Medulla oblongata (tissue), 1 donor: Measurements from ENCODE around the gene ERCC3.
"Not testable (repeated sequence)": the region's sequence is repeated elsewhere in the genome, so short reads cannot be mapped to it uniquely, and the experiment has no call there.

Experiments
- DNase-seq: peaks from one replicate; pipeline ENCODE4 v3.0.0-alpha.2; 2015; ENCODE audit errors: extremely low spot score

The ERCC3 gene

DNA sequence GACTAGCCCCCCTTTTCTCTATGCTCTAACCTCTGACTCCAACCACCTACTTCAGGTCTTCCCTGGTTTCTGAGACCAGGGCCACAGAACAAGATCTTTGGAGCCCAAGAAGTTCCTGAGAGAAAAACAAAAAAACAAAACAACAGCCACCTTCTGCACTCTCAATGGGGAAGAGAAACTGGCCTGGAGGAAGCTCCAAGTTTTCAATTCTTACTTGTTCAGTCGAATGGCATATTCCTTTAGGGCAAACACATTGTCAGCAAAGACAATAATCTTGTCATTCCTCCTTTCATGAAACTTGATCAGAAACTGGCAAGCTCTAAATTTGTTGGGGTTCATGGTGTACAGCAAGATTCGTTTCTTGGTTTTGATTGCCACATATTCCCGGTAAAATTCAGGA, 15.0 kb downstream of the ERCC3 start:
- peak; percentile 30 for DNase-seq

DNA sequence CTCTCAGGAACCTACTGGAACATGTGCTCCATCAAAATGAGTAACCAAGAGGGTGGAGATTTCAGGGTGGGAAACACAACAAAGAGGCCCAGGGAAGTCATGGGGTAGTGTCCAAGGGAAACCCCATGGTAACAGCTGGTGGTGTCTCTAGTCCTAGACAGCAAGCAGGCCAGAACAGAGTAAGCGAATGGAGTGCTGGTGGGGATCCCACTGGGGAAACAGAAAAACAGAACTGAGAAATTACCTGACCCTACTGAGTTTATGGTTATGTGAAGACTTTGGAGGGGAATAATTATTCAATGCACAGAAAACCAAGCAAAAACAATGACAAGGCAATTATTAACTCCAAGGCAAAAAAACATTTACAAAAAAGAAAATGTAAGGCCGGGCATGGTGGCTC, 16.9 kb downstream of the ERCC3 start:
- peak; percentile 16 for DNase-seq

DNA sequence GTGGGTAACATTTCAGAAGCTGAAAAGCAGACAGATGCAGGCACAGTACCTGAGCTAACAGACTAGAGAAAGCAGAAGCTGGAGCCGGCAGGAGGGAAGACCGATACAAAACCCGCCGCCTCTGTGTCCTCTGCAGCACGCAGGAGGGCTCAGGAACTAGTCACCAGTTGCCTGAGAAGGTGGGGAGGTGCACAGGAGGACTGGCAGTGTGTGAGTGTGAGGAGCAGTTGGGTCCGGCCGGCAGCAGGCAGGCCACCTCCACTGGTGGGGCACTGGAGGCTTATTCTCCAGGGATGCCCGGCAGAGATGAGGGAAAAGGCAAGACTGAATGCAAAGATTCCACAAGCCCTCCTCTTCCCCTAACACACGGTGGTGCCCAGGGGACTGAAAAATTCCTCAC, 18.2 kb downstream of the ERCC3 start:
- no peak for DNase-seq

DNA sequence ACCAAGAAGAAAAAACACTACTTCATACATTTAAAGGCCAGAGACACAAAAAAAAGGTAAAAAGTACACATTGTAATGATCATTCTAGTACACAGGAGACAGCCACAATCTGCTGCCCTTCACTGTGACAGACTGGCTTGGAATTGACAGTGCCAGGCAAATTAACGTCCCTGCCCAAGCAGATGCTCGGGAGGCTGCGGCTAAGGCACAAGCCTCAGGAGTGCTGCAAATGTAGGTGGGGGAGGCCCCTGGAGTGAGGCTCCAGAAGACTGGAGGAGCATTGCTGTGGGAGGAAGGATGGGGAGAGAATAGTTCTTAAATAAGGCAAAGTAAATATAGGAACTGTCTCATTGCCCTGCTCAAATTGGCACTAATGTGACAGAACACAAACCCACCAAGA, 18.6 kb downstream of the ERCC3 start:
- DNase-seq: no peak

DNA sequence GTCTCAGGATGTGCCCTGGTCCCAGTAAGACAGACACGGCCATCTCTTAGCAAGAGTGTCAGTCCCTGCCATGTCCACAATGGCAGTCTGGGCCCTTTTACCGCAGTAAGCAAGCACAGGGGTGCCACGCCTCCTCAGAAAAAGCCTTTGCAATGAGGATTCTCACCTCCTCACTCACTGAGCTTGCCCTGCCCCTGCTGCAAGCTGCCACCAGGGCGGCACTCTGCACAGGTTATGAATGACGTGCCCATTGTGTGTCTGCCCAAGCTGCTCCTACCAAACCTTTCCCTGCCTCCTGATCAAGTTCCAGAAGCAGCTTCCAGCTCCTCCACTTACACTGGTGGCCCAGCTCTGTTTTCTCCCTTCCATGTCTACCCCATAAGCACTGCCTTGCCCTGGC, 23.3 kb downstream of the ERCC3 start:
- DNase-seq: no peak

DNA sequence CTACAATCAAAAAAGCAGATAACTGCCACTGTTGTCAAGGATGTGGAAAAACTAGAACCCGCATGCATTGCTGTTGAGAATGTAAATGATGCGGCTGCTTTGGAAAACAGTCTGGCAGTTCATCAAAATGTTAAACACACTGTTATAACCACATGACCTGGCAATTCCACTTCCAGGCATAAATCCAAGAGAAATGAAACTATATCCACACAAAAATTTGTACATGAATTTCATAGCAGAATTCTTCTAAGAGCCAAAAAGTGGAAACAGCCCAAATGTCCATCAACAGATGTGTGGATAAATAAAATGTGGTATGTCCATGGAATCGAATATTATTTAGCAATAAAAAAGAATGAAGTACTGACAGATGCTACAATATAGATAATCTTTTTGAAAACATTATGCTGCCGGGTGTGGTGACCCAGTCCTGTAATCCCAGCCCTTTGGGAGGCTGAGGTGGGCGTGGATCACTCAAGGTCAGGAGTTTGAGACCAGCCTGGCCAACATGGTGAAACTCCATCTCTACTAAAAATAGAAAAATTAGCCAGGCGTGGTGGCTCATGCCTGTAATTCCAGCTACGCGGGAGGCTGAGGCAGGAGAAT, 32.0 kb downstream of the ERCC3 start:
- DNase-seq: no peak

DNA sequence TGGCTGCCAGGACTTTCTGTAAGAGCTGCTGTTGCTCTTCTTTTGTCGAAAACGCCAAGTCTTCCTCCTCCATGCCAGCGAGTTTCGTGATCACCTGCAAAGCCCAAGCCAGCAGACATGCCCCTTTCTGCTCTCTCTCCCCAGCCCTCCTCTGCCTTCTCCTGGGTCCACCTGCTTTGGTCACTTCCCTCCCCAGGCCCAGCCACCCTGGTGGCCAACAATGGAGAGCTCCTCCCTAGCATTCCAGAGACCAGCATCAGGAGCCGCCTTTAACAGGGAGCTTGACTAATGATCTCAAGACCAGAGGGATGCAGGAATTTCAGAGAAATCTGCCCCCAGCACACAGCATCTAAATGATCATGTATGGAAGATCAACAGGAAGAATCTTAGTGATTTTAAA, 34.6 kb downstream of the ERCC3 start:
- DNase-seq: no peak

DNA sequence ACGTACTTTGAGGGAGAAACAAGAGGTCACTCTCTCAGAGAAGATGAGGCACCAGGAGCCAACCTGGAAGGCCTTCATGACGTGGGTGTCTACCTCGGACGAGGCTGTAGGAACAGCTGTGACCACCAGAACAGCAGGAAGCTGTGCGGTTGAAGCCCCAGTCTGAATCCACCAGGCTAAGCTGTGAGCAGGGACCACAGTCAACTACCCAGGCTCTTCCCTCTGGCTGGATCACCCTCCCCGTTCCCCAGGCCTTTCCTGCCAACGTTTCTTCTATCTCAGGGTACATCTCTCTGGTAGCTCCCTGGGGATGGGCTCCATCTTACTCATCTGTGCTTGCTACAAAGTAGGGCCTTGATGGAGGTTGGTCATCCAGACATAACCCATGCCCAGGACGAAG, 37.1 kb downstream of the ERCC3 start:
- no peak for DNase-seq

DNA sequence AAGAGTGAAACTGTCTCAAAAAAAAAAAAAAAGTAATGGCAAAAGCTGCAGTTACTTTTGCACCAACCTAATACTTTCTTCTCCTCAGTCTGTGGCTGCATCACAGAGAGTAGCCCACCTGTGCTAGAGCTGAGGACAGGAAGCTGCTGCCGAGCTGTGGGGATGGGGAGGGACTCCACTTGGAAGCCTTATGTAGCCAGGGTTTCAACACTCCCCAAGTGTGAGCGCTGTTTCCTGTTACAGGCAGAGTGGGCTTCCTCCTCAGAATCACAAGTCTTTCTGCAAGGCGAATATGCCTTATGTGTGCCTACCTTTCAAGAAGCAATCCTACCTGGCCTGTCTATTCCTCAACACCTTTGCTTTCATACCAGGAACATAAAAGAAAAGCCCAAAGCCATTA, 37.6 kb downstream of the ERCC3 start:
- DNase-seq: no peak

DNA sequence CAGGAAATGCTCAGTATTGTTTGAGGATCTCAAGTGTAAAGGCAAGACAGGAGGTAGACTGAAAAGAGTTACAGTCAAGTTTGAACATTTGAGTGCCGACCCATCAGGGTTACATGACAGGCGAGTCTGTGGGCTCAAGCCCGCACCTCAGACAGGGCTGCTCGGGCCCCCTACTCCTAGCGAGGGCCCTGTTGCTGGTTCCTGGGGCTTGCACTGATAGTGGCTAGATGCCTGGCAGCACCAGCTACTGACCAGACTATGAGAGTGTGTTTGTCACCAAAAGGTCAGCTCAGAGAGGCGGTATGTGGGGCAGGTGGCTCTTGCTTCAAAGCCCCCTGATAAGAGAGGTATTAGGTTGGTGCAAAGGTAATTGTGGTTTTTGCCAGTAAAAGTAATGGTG, 38.2 kb downstream of the ERCC3 start:
- no peak for DNase-seq

DNA sequence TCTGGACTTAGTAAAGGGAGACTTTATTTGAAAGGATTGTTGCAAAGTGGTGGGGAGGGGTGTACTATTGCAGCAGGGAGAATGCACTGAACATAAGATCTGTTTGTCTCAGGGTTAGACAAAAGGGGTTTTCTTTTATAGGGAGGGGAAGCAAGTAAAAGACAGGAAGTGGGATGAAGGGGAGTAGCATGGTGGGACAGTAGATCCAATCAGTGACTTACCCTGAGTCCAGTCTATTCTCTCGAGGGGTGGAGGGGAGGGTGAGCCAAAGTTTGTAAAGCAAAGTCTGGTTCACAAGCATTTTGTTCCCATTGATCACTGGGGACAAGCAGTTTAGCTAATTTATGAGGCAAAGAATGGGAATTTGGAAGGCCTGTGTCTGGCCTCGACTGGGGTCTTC, 38.8 kb downstream of the ERCC3 start:
- DNase-seq: peak; percentile 46

DNA sequence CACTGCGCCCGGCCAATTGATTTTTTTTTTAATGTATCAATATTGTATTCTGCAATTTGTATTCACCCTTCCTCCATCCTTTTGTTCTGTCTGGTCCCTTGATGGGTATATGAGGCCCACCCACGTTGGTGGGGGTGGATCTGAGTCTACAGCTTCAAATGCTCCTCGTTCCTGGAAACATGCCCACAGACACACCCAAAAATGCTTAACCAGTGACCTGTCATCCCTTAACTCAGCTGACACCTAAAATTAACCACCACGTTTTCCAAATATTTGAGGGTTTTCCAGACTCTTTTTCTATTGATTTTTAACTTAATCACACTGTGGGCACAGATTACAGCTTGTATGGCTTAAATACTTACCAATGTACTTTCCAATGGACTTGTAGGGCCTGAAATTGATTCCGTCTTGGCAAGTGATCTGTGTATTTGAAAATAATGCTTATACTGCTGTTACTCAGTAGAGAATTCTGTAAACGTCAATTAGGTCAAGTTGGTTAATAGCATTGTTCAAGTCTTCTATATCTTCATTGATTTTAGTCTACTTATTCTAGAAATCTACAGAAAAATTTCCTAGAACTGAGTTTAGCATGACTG, 39.5 kb downstream of the ERCC3 start:
- DNase-seq: no peak

DNA sequence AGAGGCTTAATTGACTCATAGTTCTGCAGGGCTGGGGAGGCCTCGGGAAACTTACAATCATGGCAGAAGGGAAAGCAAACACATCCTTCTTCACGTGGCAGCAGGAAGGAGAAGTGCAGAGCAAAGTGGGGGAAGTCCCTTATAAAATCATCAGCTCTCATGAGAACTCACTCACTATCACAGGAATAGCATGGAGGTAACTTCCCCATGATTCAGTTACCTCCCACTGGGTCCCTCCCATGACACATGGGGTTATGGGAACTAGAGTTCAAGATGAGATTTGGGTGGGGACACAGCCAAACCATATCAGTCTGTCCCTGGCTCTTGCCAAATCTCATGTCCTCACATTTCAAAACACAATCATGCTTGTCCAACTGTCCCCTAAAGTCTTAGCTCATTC, 52.8 kb downstream of the ERCC3 start:
- not testable (repeated sequence) for DNase-seq

DNA sequence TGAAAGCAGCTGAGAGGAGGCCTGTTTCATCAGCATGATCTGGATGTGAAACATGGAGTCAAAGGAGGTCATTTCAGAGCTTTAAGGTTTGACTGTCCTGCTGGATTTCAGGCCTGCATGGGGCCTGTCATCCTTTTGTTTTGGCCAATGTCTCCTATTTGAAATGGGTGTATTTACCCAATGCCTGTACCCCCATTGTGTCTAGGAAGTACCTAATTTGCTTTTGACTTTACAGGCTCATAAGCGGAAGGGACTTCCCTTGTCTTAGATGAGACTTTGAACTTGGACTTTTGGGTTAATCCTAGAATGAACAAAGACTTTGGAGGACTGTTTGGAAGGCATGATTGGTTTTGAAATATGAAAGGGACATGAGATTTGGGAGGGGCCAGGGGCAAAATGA, 54.5 kb downstream of the ERCC3 start:
- DNase-seq: no peak

DNA sequence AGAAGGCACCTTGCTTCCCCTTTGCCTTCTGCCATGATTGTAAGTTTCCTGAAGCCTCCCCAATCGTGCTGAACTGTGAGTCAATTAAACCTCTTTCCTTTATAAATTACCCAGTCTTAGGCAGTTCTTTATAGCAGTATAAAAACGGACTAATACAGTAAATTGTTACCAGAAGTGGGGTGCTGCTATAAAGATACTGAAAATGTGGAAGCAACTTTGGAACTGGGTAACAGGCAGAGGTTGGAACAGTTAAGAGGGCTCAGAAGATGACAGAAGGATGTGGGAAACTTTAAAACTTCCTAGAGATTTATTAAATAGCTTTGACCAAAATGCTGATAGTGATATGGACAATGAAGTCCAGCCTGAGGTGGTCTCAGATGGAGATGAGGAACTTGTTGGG, 56.2 kb downstream of the ERCC3 start:
- not testable (repeated sequence) for DNase-seq

DNA sequence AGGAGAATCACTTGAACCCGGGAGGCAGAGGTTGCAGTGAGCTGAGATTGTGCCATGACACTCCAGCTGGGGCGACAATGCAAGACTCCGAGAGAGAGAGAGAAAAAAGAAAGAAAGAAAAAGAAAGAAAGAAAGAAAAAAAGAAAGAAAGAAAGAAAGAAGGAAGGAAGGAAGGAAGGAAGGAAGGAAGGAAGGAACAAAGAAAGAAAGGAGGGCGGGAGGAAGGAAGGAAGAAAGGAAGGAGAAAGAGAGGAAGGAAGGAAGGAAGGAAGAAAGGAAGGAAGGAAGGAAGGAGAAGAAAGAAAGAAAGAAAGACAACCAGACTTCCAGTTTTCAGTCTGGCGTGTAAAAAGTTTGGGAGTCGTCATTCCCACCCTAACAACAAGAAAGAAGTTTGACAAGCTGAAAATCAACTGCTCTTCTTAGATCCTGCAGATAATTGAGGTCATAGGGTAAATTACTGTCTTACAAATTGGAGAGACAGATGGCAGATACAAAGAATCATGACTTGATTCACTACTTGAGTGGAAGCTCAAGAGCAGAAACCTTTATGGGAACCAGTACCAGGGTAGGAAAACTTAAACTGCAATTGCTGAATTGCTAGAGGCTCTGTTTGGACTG, 58.8 kb downstream of the ERCC3 start:
- no peak for DNase-seq

DNA sequence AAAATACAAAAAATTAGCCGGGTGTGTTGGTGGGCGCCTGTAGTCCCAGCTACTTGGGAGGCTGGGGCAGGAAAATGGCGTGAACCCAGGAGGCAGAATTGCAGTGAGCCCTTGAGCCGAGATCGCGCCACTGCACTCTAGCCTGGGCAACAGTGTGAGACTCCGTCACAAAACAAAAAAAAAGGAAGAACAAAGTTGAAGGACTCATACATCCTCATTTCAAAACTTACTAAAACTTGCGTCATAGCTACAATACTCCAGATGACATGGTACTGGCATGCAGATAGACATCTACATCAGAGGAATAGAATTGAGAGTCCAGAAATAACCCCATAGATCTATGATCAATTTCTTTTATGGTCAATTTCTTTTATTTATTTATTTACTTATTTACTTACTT, 60.2 kb downstream of the ERCC3 start:
- no peak for DNase-seq

DNA sequence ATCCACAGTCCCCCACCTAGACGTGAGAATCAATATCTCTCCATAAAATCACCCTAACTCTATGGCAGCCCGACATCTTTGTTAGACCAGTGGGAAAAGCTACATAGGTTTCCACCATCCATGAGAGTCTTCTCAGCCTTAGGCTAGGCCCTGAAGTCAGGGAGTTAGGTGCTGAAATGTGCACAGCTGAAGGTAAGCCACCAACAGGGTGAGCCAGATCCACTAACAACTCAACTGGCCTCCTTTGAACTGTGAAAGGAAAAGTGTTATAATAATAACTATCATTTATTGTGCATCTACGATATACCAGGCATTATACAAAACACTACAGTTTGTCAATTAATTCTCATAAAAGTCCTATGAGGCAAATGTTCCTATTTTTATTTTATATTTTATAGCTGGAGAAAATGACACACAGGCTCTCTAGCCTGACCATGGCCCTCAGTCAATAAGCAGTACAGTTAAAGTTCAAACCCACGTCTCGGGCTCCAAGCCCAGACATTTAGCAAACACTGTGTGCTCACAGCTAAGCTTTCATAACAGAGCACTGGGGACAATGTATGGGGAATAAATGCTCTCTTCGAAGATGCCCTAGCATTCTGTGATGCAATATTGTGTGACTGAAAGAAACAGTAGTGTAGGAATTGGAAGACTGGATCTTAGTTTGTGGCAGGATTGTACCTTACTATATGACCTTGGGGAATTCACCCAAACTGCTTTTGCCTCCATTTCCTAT, 62.6 kb downstream of the ERCC3 start:
- no peak for DNase-seq

DNA sequence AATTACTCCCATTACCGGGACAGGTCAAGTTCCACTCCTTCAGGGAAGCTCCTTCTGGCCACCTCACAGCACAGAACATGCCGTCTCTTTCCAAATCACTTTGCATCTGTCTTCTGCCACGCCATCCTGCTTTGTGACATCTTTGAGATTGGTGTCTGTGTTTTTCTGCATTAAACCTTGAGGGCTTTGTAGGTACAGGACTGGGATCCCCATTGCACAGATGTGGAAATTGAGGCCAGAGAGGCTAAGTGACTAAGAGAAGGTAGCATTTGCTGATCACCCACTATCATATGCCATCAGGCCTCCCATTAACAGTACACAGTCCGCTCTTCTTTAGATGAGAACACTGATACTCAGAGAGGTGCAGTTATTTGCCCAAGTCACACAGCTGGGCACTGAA, 64.4 kb downstream of the ERCC3 start:
- no peak for DNase-seq

DNA sequence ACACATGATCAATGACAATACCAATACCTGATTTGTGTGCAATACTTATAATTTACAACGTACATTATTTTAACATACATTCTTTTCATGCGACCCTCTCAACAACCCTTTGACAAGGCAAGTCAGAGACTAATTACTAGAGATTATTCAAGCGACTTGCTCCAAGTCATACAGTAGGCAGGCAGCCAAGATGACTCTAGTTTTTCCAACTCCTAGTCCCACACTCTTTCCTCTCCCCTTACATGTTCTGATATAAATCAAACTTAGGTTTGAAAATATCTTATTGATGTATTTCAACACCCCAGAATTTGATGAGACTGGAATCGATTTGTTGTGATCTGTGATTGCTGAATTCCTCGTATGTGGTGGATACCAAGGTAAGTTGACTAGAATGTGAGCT, 65.8 kb downstream of the ERCC3 start:
- DNase-seq: no peak

DNA sequence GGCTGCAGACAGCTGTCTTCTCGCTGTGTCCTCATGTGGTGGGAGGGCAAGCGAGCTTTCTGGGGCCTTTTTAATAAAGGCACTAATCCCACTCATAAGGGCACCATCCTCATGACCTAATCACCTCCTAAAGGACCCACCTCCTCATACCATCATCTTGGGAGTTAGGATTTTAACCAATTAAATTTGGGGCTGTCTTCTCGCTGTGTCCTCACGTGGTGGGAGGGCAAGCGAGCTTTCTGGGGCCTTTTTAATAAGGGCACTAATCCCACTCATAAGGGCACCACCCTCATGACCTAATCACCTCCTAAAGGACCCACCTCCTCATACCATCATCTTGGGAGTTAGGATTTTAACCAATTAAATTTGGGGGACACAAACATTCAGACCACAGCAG, 66.7 kb downstream of the ERCC3 start:
- DNase-seq: not testable (repeated sequence)

DNA sequence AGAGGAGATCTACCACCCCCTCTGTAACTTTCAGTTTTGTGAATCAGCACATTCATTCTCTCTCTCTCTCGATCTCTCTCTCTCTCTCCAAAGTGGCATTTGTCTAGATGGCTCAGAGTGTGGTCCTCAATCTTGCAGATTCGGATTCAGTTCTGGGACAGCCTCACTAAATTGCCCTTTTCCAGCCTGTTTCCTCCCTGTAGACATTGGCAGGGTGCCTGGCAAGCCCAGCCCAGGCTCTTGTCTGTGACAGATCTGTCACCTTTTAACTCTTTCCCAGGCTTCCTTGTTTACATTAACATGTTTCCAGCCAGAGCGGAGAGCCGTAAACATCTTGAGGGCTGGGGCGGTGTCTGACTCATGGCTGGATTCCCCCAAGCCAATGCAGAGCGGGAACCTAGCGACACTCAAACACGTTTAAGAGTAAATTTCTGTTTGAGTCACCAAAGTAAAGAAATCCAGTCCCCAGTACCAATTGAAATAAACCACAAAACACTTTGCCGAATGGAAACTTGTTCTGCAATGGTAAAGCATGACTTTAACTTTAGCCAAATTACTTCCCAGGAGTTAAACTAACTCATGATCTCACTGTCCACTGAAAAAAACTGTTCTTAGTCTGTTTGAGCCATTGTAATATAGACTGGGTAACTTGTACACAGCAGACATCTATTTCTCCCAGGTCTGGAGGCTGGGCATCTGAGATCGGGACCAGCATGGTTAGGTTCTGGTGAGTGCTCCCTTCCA, 67.3 kb downstream of the ERCC3 start:
- no peak for DNase-seq
